Measurements from ENCODE around the gene ANKRD24.

DNA sequence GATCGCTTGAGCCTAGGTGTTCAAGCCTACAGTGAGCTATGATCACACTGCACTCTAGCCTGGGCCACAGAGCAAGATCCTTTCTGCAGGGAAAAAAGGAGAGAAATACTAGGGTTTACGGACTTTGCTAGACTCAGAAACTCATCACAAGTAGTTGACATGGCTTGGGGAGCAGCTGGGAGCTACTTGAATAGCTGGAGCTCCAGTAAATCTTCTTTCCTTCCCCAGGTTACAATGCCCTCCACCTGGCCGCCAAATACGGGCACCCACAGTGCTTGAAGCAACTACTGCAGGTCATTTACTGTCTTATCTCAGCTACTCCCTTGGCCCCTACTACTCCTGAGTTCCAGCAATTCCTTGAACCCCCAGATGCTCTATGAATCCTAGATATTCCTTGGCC lies 19.3 kb downstream of the ANKRD24 start:
- TF ChIP-seq, protein P1, sequence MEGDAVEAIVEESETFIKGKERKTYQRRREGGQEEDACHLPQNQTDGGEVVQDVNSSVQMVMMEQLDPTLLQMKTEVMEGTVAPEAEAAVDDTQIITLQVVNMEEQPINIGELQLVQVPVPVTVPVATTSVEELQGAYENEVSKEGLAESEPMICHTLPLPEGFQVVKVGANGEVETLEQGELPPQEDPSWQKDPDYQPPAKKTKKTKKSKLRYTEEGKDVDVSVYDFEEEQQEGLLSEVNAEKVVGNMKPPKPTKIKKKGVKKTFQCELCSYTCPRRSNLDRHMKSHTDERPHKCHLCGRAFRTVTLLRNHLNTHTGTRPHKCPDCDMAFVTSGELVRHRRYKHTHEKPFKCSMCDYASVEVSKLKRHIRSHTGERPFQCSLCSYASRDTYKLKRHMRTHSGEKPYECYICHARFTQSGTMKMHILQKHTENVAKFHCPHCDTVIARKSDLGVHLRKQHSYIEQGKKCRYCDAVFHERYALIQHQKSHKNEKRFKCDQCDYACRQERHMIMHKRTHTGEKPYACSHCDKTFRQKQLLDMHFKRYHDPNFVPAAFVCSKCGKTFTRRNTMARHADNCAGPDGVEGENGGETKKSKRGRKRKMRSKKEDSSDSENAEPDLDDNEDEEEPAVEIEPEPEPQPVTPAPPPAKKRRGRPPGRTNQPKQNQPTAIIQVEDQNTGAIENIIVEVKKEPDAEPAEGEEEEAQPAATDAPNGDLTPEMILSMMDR (IDR thresholded peaks at IDR 0.05) = no peak
- TF ChIP-seq EZH2 (IDR thresholded peaks at IDR 0.05) (no peak), EZH2phosphoT487 (IDR thresholded peaks at IDR 0.05) (no peak)

Measured in neural progenitor cell (in vitro differentiated cells).